WTC11 (cell line): Measurements from ENCODE around the gene POU5F1. TPM values are rescaled to one million over a fixed set of nuclear protein-coding genes. Genes with fewer than 3 reads are reported as not detected.
A peak's percentile ranks its signal among the peaks of the same experiment; 100 is the strongest.

Source experiments
- ATAC-seq: fragments of 200-7000 bp; cut with Tn5 transposase; 2 replicates; pipeline ENCODE4 v1.10.0; 2021; ENCODE audit warnings: mild to moderate bottlenecking, moderate library complexity
- CTCF ChIA-PET: fragments of 300-600 bp; sonication (Branson Sonifier 250); formaldehyde crosslinking; loops from one replicate; lab custom pipeline; 2021; ENCODE audit warnings: antibody characterized with exemption; lab: Charles Lee
- POLR2A ChIA-PET: fragments of 350-600 bp; sonication (Branson Sonifier 250); formaldehyde crosslinking; loops from one replicate; lab custom pipeline; 2021; ENCODE audit warnings: antibody characterized with exemption; lab: Charles Lee
- DNase-seq: peaks from one replicate; pipeline ENCODE4 v3.0.0; 2021; ENCODE audit warnings: low spot score
- H3K27ac Mint-ChIP-seq: 2 replicates; pipeline ENCODE4 v1.8.0; 2021; ENCODE audit warnings: mixed read lengths
- H3K27me3 Mint-ChIP-seq: 2 replicates; pipeline ENCODE4 v1.8.0; 2021; ENCODE audit warnings: low read depth, mild to moderate bottlenecking, moderate library complexity, mixed read lengths
- H3K36me3 Mint-ChIP-seq: 2 replicates; pipeline ENCODE4 v1.8.0; 2021; ENCODE audit warnings: mixed read lengths
- H3K4me1 Mint-ChIP-seq: 2 replicates; pipeline ENCODE4 v1.8.0; 2022; ENCODE audit warnings: mixed read lengths
- H3K4me3 Mint-ChIP-seq: 2 replicates; pipeline ENCODE4 v1.8.0; 2021; ENCODE audit warnings: mild to moderate bottlenecking, moderate library complexity, mixed read lengths
- H3K9me3 Mint-ChIP-seq: 2 replicates; pipeline ENCODE4 v1.8.0; 2021; ENCODE audit warnings: mixed read lengths
- AFF4 ChIP-seq: sonication (generic); formaldehyde crosslinking; IDR thresholded peaks from 2 replicates; pipeline ENCODE4 v1.8.1; 2023; ENCODE audit warnings: mild to moderate bottlenecking, missing genetic modification reagents, borderline replicate concordance
- CBFB ChIP-seq: sonication (generic); formaldehyde crosslinking; IDR thresholded peaks from 2 replicates; pipeline ENCODE4 v1.8.1; 2022; ENCODE audit warnings: mild to moderate bottlenecking, low read depth, missing genetic modification reagents
- FOXJ3 ChIP-seq: sonication (generic); formaldehyde crosslinking; IDR thresholded peaks from 2 replicates; pipeline ENCODE4 v1.9.0; 2021; ENCODE audit warnings: missing genetic modification reagents, mild to moderate bottlenecking, borderline replicate concordance
- FOXK1 ChIP-seq: sonication (generic); formaldehyde crosslinking; IDR thresholded peaks from 2 replicates; pipeline ENCODE4 v1.8.0; 2022; ENCODE audit warnings: mild to moderate bottlenecking, moderate library complexity, missing genetic modification reagents
- GABPB1 ChIP-seq: sonication (generic); formaldehyde crosslinking; IDR thresholded peaks from 2 replicates; pipeline ENCODE4 v1.8.1; 2023; ENCODE audit warnings: mild to moderate bottlenecking, missing genetic modification reagents
- HMGXB4 ChIP-seq: sonication (generic); formaldehyde crosslinking; IDR thresholded peaks from 2 replicates; pipeline ENCODE4 v1.8.1; 2023; ENCODE audit warnings: mild to moderate bottlenecking, moderate library complexity, missing genetic modification reagents
- KAT7 ChIP-seq: sonication (generic); formaldehyde crosslinking; IDR thresholded peaks from 2 replicates; pipeline ENCODE4 v1.8.1; 2023; ENCODE audit warnings: missing genetic modification reagents, mild to moderate bottlenecking, borderline replicate concordance
- MYBL2 ChIP-seq: sonication (generic); formaldehyde crosslinking; IDR thresholded peaks from 2 replicates; pipeline ENCODE4 v1.8.1; 2023; ENCODE audit warnings: mild to moderate bottlenecking, moderate library complexity, missing genetic modification reagents
- NFATC4 ChIP-seq: fragments of 250-450 bp; sonication (Bioruptor Pico); IDR thresholded peaks from 2 replicates; pipeline ENCODE4 v1.9.0; 2021; ENCODE audit warnings: mild to moderate bottlenecking
- NFE2L1 ChIP-seq: sonication (generic); formaldehyde crosslinking; IDR thresholded peaks from 2 replicates; pipeline ENCODE4 v1.8.1; 2023; ENCODE audit warnings: missing genetic modification reagents
- PRRX2 ChIP-seq: fragments of 250-450 bp; sonication (Bioruptor Pico); IDR thresholded peaks from 2 replicates; pipeline ENCODE4 v1.8.0; 2021; ENCODE audit warnings: mild to moderate bottlenecking
- RORB ChIP-seq: fragments of 250-450 bp; sonication (Bioruptor Pico); IDR thresholded peaks from 2 replicates; pipeline ENCODE4 v1.9.0; 2021; ENCODE audit warnings: mild to moderate bottlenecking
- SMAD4 ChIP-seq: sonication (generic); formaldehyde crosslinking; IDR thresholded peaks from 2 replicates; pipeline ENCODE4 v1.8.0; 2022; ENCODE audit warnings: mild to moderate bottlenecking, missing genetic modification reagents
- TEAD1 ChIP-seq: sonication (generic); formaldehyde crosslinking; IDR thresholded peaks from 2 replicates; pipeline ENCODE4 v1.8.0; 2022; ENCODE audit warnings: mild to moderate bottlenecking, missing genetic modification reagents
- TEAD4 ChIP-seq: sonication (generic); formaldehyde crosslinking; IDR thresholded peaks from 2 replicates; pipeline ENCODE4 v1.8.0; 2022; ENCODE audit warnings: mild to moderate bottlenecking, missing genetic modification reagents
- ZMAT4 ChIP-seq: fragments of 250-450 bp; sonication (Bioruptor Pico); IDR thresholded peaks from 2 replicates; pipeline ENCODE4 v1.9.0; 2021; ENCODE audit warnings: mild to moderate bottlenecking
- ZNF423 ChIP-seq: fragments of 250-450 bp; sonication (Bioruptor Pico); IDR thresholded peaks from 2 replicates; pipeline ENCODE4 v2.1.2; 2022; ENCODE audit warnings: mild to moderate bottlenecking, moderate library complexity
- total RNA-seq: library from RNA; stranded (reverse); gene quantifications from 3 replicates; pipeline ENCODE4 v1.2.3, GENCODE V29; 2021

Gene POU5F1
- total RNA-seq, 1 experiment from 2014 or later = 2,735 TPM

- TF ChIP-seq AFF4 (CRISPR knock-in tag) (no peak), MYBL2 (no peak)
Observed at GRCh38 chr6:31205638-31206037, 35.2 kb upstream of the POU5F1 start (continued).

- Mint-ChIP-seq H3K4me3 (no peak overlapping the region), H3K9me3 (peaks cover 13% of the 10 kb centered on the region), H3K27ac (no peak overlapping the region), H3K27me3 (no peaks in the 10 kb centered on the region; the same call in 1 of the 2 replicates), H3K4me1 (peaks cover 22% of the 10 kb centered on the region), H3K36me3 (peaks cover 8% of the 10 kb centered on the region)
- POLR2A ChIA-PET = no interaction called here
- no peak for TF ChIP-seq CBFB (CRISPR knock-in tag)
- TF ChIP-seq FOXJ3 (CRISPR knock-in tag) = no peak
- TF ChIP-seq ZMAT4 (CRISPR knock-in tag) = no peak
- no peak for TF ChIP-seq KAT7 (CRISPR knock-in tag)
- no peak for TF ChIP-seq NFE2L1 (CRISPR knock-in tag)
- no peak for TF ChIP-seq GABPB1 (CRISPR knock-in tag)
- no peak for TF ChIP-seq TEAD1 (CRISPR knock-in tag)
- no peak for TF ChIP-seq FOXK1 (CRISPR knock-in tag)
- CTCF ChIA-PET = interaction anchor here (0.7 to 1.3 kb wide), 2 partner anchors 162 to 1188 kb away, joined by 3 read pairs; no protein-coding TSS in a partner anchor
- DNase-seq = no peak
- no peak for ATAC-seq
Observed at GRCh38 chr6:31204751-31205145, 34.3 kb upstream of the POU5F1 start.

GRCh38 chr6:31203345-31203979, 33.0 kb upstream of the POU5F1 start:
- H3K4me3 Mint-ChIP-seq = no peak overlapping the region; the same call in 1 of the 2 replicates

More at GRCh38 chr6:31203345-31203979, 33.0 kb upstream of the POU5F1 start:
- H3K27me3 Mint-ChIP-seq = no peaks in the 10 kb centered on the region; the same call in 1 of the 2 replicates
- peak overlapping the region; percentile 55 for H3K27ac Mint-ChIP-seq
- TF ChIP-seq HMGXB4 (CRISPR knock-in tag) (no peak), NFATC4 (no peak), ZNF423 (CRISPR knock-in tag) (no peak), SMAD4 (no peak), TEAD1 (CRISPR knock-in tag) (no peak), TEAD4 (CRISPR knock-in tag) (no peak), PRRX2 (CRISPR knock-in tag) (no peak), RORB (no peak)
- TF ChIP-seq, all 79 proteins: peak for 0
- no peak for ATAC-seq
- Mint-ChIP-seq H3K4me1 (peaks cover 18% of the 10 kb centered on the region), H3K9me3 (peaks cover 13% of the 10 kb centered on the region), H3K36me3 (peaks cover 8% of the 10 kb centered on the region)
- no peak for DNase-seq
- ChIA-PET CTCF (interaction anchor here (0.6 to 1.1 kb wide), 5 partner anchors 11 to 584 kb away, joined by 3 to 13 read pairs (median 4); no protein-coding TSS in a partner anchor), POLR2A (no interaction called here)
